ENCODE measurements around the gene SLC22A17. TPM values are rescaled to one million over a fixed set of nuclear protein-coding genes. Genes with fewer than 3 reads are reported as not detected.

Gene SLC22A17
- total RNA-seq, 1 experiment from 2014 or later = not detected

DNA sequence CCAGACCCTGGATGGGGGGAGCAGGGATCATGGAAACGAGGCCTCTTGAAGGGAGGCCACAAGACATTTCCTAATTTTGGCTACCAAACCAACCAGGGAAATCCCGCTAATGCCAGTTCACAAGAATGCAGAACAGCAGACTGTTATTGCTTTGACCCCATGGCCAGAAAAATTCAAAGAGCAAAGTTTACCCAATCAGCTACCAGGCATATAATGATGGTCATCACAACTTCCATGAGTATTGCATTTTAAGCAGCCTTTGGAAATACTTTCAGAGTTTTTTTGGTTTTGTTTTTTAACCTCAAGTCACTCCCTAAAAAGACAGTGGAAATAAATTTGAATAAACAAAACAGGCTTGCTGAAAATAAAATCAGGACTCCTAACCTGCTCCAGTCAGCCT, 19.8 kb upstream of the SLC22A17 start, which contains the start of gene IL25:
IL25 (plus strand) TSS at position 301 of the 400 bp plus-strand sequence.
- H3K4me1 ChIP-seq (replicated peaks; ENCODE audit: insufficient read depth) = no peaks in the 10 kb centered on the region
- ChIA-PET POLR2A (ENCODE audit: unreplicated experiment) (no interaction called here), CTCF (no interaction called here)
- no peak within 1 kb of the TSS for H2AFZ ChIP-seq
- no peak within 1 kb of the TSS for H3K4me3 ChIP-seq
- no TSS peak for BruUV-seq (replicated peaks)
- intact Hi-C loops (cut with micrococcal nuclease; ENCODE audit: unreplicated experiment) = no loop called here
- H3K36me3 ChIP-seq (ENCODE audit: low read depth) = no peaks in the 10 kb centered on the region
- no peaks in the 10 kb centered on the region for H4K20me1 ChIP-seq (ENCODE audit: insufficient read depth)
- DNase-seq = no peak
- no peaks in the 10 kb centered on the region for H3K9me2 ChIP-seq (ENCODE audit: insufficient read depth)
- H3K9me3 ChIP-seq (ENCODE audit: insufficient read depth, low read depth) = no peaks in the 10 kb centered on the region
- H3K79me2 ChIP-seq (ENCODE audit: low read depth) = no peaks in the 10 kb centered on the region
- no peaks in the 10 kb centered on the region for H3F3A ChIP-seq (ENCODE audit: insufficient read depth, low read depth)
- peaks cover 47% of the 10 kb centered on the region for H3K27me3 ChIP-seq (ENCODE audit: insufficient read depth, low read depth)
- H3K4me2 ChIP-seq = no peak within 1 kb of the TSS
- H3K27ac ChIP-seq = no peak within 1 kb of the TSS
- TF ChIP-seq, protein P1, sequence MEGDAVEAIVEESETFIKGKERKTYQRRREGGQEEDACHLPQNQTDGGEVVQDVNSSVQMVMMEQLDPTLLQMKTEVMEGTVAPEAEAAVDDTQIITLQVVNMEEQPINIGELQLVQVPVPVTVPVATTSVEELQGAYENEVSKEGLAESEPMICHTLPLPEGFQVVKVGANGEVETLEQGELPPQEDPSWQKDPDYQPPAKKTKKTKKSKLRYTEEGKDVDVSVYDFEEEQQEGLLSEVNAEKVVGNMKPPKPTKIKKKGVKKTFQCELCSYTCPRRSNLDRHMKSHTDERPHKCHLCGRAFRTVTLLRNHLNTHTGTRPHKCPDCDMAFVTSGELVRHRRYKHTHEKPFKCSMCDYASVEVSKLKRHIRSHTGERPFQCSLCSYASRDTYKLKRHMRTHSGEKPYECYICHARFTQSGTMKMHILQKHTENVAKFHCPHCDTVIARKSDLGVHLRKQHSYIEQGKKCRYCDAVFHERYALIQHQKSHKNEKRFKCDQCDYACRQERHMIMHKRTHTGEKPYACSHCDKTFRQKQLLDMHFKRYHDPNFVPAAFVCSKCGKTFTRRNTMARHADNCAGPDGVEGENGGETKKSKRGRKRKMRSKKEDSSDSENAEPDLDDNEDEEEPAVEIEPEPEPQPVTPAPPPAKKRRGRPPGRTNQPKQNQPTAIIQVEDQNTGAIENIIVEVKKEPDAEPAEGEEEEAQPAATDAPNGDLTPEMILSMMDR (conservative IDR thresholded peaks at IDR 0.05) = no peak
- TF ChIP-seq EZH2 (IDR thresholded peaks at IDR 0.05; ENCODE audit: low read depth) = no peak

DNA sequence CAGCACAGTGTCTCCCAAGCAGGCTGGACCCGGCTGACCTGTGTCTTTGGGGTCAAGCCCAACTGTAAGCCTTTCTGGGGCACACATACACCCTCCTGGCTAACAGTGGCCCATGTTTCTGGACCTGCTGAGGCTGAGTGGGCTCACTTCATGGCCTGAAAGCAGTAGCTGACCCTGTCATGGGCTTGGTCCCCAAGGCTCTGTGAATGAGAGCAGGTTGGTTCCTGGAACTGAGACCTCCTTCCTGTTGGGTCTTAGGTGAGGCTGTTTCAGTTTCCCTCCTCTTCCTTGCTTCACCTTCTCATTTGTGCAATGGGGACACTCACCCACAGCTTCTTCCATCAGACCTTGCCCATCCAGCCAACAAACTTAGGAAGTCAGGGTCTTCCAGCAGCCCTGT, 19.2 kb upstream of the SLC22A17 start:
- Histone ChIP-seq H3K9me3 (ENCODE audit: insufficient read depth, low read depth) (no peaks in the 10 kb centered on the region), H3K27ac (no peak overlapping the region), H2AFZ (no peak overlapping the region), H3K4me1 (replicated peaks; ENCODE audit: insufficient read depth) (no peaks in the 10 kb centered on the region), H3K4me2 (no peak overlapping the region), H3F3A (ENCODE audit: insufficient read depth, low read depth) (no peaks in the 10 kb centered on the region), H3K79me2 (ENCODE audit: low read depth) (no peaks in the 10 kb centered on the region), H4K20me1 (ENCODE audit: insufficient read depth) (no peaks in the 10 kb centered on the region), H3K9me2 (ENCODE audit: insufficient read depth) (no peaks in the 10 kb centered on the region), H3K27me3 (ENCODE audit: insufficient read depth, low read depth) (peaks cover 45% of the 10 kb centered on the region), H3K4me3 (no peak overlapping the region), H3K36me3 (ENCODE audit: low read depth) (no peaks in the 10 kb centered on the region)
- intact Hi-C loops (cut with micrococcal nuclease; ENCODE audit: unreplicated experiment) = no loop called here
- ChIA-PET CTCF (no interaction called here), POLR2A (ENCODE audit: unreplicated experiment) (no interaction called here)
- TF ChIP-seq, protein P1 (conservative IDR thresholded peaks at IDR 0.05) = no peak
- TF ChIP-seq EZH2 (IDR thresholded peaks at IDR 0.05; ENCODE audit: low read depth) = no peak
- no peak for DNase-seq
- no TSS peak for BruUV-seq (replicated peaks)

DNA sequence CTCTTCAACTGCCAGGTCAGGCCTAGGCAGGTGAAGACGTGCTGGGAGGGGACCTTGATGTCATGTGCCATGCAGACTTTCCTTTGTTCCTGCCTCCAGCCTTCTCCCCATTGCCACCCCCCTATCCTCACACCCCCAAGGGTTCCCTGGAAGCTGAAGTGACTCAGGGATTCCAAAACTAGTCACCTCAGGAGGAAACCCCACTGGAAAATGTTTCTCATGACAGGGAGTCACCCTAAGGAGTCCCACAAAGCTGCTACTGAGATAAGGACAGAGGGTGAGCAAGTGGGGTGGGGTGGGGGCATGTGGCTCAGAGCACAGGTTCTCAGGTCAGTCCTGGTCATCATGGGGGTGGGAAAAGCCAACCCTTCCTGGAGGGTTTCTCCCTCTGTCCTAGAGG, 17.5 kb upstream of the SLC22A17 start:
- no peak overlapping the region for H3K4me2 ChIP-seq
- no peaks in the 10 kb centered on the region for H3K9me3 ChIP-seq (ENCODE audit: insufficient read depth, low read depth)
- no peak overlapping the region for H3K4me3 ChIP-seq
- peaks cover 33% of the 10 kb centered on the region for H3K27me3 ChIP-seq (ENCODE audit: insufficient read depth, low read depth)
- no peaks in the 10 kb centered on the region for H3K9me2 ChIP-seq (ENCODE audit: insufficient read depth)
- H4K20me1 ChIP-seq (ENCODE audit: insufficient read depth) = no peaks in the 10 kb centered on the region
- no peaks in the 10 kb centered on the region for H3F3A ChIP-seq (ENCODE audit: insufficient read depth, low read depth)
- no peaks in the 10 kb centered on the region for H3K36me3 ChIP-seq (ENCODE audit: low read depth)
- POLR2A ChIA-PET (ENCODE audit: unreplicated experiment) = interaction anchor here (0.6 kb wide), 1 partner anchor 13 kb away, joined by 7 read pairs; no protein-coding TSS in a partner anchor
- BruUV-seq (replicated peaks) = no TSS peak
- H3K4me1 ChIP-seq (replicated peaks; ENCODE audit: insufficient read depth) = no peaks in the 10 kb centered on the region
- H2AFZ ChIP-seq = no peak overlapping the region
- no peak overlapping the region for H3K27ac ChIP-seq
- no peaks in the 10 kb centered on the region for H3K79me2 ChIP-seq (ENCODE audit: low read depth)
- no peak for TF ChIP-seq EZH2 (IDR thresholded peaks at IDR 0.05; ENCODE audit: low read depth)
- TF ChIP-seq, protein P1 (conservative IDR thresholded peaks at IDR 0.05) = no peak
- intact Hi-C loops (cut with micrococcal nuclease; ENCODE audit: unreplicated experiment) = no loop called here
- DNase-seq = no peak
- CTCF ChIA-PET = no interaction called here
